Gastroesophageal sphincter (tissue), 4 donors: Measurements from ENCODE around the gene TMEM30A. TPM values are rescaled to one million over a fixed set of nuclear protein-coding genes. Genes with fewer than 3 reads are reported as not detected.
A peak's percentile ranks its signal among the peaks of the same experiment; 100 is the strongest.

Source experiments
- ATAC-seq: fragments of 150-250 bp; one replicate; pipeline ENCODE4 v1.9.1; 2016; ENCODE audit warnings: mild to moderate bottlenecking, moderate library complexity
- H3K27ac ChIP-seq, 4 donors: fragments of 200-600 bp; sonication (generic) in 3 of 4; 1 replicate in 3 of 4; 2 replicates in 1 of 4; pipeline ENCODE4 v1.5.1; 2016 to 2019
- H3K27me3 ChIP-seq: fragments of 200-600 bp; sonication (generic); one replicate; pipeline ENCODE4 v1.5.1; 2019
- H3K36me3 ChIP-seq, 2 donors: fragments of 200-600 bp; sonication (generic); one replicate each; pipeline ENCODE4 v1.5.1; 2019; ENCODE audit warnings: control low read depth in 1 of 2
- H3K4me1 ChIP-seq, 3 donors: fragments of 200-600 bp; sonication (generic); 1 replicate in 2 of 3; 2 replicates in 1 of 3; pipeline ENCODE4 v1.5.1; 2016 to 2019; ENCODE audit warnings: control low read depth in 2 of 3
- H3K4me3 ChIP-seq, 2 donors: fragments of 200-600 bp; sonication (generic); one replicate each; pipeline ENCODE4 v1.5.1; 2019; ENCODE audit warnings: mild to moderate bottlenecking in 1 of 2, moderate library complexity in 1 of 2
- H3K9me3 ChIP-seq, 3 donors: fragments of 200-600 bp; sonication (generic); one replicate each; pipeline ENCODE4 v1.5.1; 2017 to 2019; ENCODE audit warnings: control low read depth in 2 of 3
- CTCF ChIP-seq, 4 experiments: fragments of 200-600 bp in 2 of 4; fragments of 450-650 bp in 2 of 4; sonication (generic) in 1 of 4; IDR thresholded peaks; one replicate each; pipeline ENCODE4 v1.5.1; 2017 to 2019; ENCODE audit warnings: antibody characterized with exemption in 4 of 4, mild to moderate bottlenecking in 2 of 4, moderate library complexity in 2 of 4
- EP300 ChIP-seq: sonication (generic); formaldehyde crosslinking; IDR thresholded peaks from one replicate; pipeline ENCODE4 v1.6.1; 2017; ENCODE audit warnings: antibody characterized with exemption, mild to moderate bottlenecking
- POLR2A ChIP-seq, 2 donors: fragments of 450-650 bp; IDR thresholded peaks; one replicate each; pipeline ENCODE4 v1.6.1; 2017; ENCODE audit warnings: antibody characterized with exemption in 2 of 2, mild to moderate bottlenecking in 2 of 2, moderate library complexity in 1 of 2
- POLR2AphosphoS5 ChIP-seq: sonication (generic); formaldehyde crosslinking; IDR thresholded peaks from one replicate; pipeline ENCODE4 v1.6.1; 2017; ENCODE audit warnings: antibody characterized with exemption
- WGBS, 2 donors: methylation state at CpG; one replicate each; pipeline ENCODE4 v1.1.5; 2018; ENCODE audit warnings: low coverage in 1 of 2; 5-methylcytosine and 5-hydroxymethylcytosine counted together
- total RNA-seq, 4 donors: library from RNA; depleted of rRNA; stranded (reverse); fragments of >200 nt; gene quantifications; one replicate each; pipeline ENCODE4 v1.1.0, GENCODE V29; 2016

Gene TMEM30A
- total RNA-seq, 4 donors from 2014 or later: 90.2 to 125 (median 97.5) TPM

- H3K9me3 ChIP-seq: no peaks in the 10 kb centered on the region
- H3K4me3 ChIP-seq: no peak overlapping the region
- 80 to 90% methylated on average over 2 of the region's 2 CpGs for WGBS, 2 donors
- H3K4me1 ChIP-seq: peaks cover 3 to 44% (median 10%) of the 10 kb centered on the region in 3 donors
- TF ChIP-seq CTCF (IDR thresholded peaks at IDR 0.05): no peak
- TF ChIP-seq EP300: no peak
- TF ChIP-seq POLR2A (IDR thresholded peaks at IDR 0.05): no peak
- no peak for TF ChIP-seq POLR2AphosphoS5
- H3K27ac ChIP-seq: no peak overlapping the region
- ATAC-seq: no peak
- no peaks in the 10 kb centered on the region for H3K36me3 ChIP-seq
- H3K27me3 ChIP-seq: no peaks in the 10 kb centered on the region
Measured at GRCh38 chr6:75301088-75301487, 16.5 kb upstream of the TMEM30A start.

GRCh38 chr6:75300531-75300855 lies 15.9 kb upstream of the TMEM30A start:
- no peak for ATAC-seq
- H3K4me3 ChIP-seq: no peak overlapping the region
- H3K4me1 ChIP-seq: peaks cover 3 to 44% (median 10%) of the 10 kb centered on the region in 3 donors
- H3K27ac ChIP-seq: peak overlapping the region; percentile 47 to 72 (median 58)
- H3K9me3 ChIP-seq: no peaks in the 10 kb centered on the region
- no peak for TF ChIP-seq POLR2AphosphoS5
- TF ChIP-seq POLR2A (IDR thresholded peaks at IDR 0.05): no peak
- TF ChIP-seq CTCF (IDR thresholded peaks at IDR 0.05): no peak
- no peak for TF ChIP-seq EP300
- no peaks in the 10 kb centered on the region for H3K36me3 ChIP-seq
- no peaks in the 10 kb centered on the region for H3K27me3 ChIP-seq
- 0 to 40% methylated on average over 1 of the region's 1 CpG for WGBS, 2 donors

- no peak overlapping the region for H3K4me3 ChIP-seq
- peaks cover 3 to 44% (median 10%) of the 10 kb centered on the region in 3 donors for H3K4me1 ChIP-seq
- 50 to 64% methylated on average over 2 of the region's 2 CpGs for WGBS, 2 donors
- H3K27ac ChIP-seq: peak overlapping the region; percentile 47 to 72 (median 58)
- no peaks in the 10 kb centered on the region for H3K9me3 ChIP-seq
- H3K27me3 ChIP-seq: no peaks in the 10 kb centered on the region
- ATAC-seq: peak; percentile 22
- no peaks in the 10 kb centered on the region for H3K36me3 ChIP-seq
- TF ChIP-seq POLR2AphosphoS5 (no peak), CTCF (IDR thresholded peaks at IDR 0.05) (no peak), POLR2A (IDR thresholded peaks at IDR 0.05) (no peak), EP300 (no peak)
Measured at GRCh38 chr6:75299801-75300530, 15.4 kb upstream of the TMEM30A start.

- Histone ChIP-seq H3K27ac (no peak overlapping the region), H3K9me3 (no peaks in the 10 kb centered on the region), H3K36me3 (no peaks in the 10 kb centered on the region), H3K4me1 (peaks cover 3 to 43% (median 10%) of the 10 kb centered on the region in 3 donors), H3K4me3 (no peak overlapping the region), H3K27me3 (no peaks in the 10 kb centered on the region)
- TF ChIP-seq POLR2A (IDR thresholded peaks at IDR 0.05) (no peak), POLR2AphosphoS5 (no peak), EP300 (no peak), CTCF (IDR thresholded peaks at IDR 0.05) (peak; percentile 66 to 81 (median 72))
- ATAC-seq: no peak
- WGBS, 2 donors: 6 to 12% methylated on average over 3 of the region's 3 CpGs
Measured at GRCh38 chr6:75296811-75297779, 12.5 kb upstream of the TMEM30A start.
